ENCODE measurements around the gene TRAF1.

Gene TRAF1

DNA sequence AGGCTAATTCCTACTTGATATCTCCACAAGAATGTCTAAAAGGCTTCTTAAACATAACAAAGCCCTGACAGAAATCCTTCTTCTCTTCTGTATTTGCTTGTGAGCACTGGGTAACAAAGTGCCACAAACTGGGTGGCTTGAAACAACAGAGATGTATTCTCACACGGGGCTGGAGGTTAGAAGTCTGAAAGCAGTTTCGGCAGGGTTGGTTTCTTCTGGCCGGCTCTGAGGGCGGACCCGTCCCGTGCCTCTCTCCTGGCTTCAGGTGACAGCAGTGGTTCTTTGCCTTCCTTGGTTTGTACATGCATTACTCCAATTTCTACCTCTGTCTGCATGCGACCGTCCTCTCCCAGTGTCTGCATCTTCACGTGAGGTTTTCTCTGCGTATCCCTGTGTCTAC, 14.0 kb upstream of the TRAF1 start:
- no peak for DNase-seq

DNA sequence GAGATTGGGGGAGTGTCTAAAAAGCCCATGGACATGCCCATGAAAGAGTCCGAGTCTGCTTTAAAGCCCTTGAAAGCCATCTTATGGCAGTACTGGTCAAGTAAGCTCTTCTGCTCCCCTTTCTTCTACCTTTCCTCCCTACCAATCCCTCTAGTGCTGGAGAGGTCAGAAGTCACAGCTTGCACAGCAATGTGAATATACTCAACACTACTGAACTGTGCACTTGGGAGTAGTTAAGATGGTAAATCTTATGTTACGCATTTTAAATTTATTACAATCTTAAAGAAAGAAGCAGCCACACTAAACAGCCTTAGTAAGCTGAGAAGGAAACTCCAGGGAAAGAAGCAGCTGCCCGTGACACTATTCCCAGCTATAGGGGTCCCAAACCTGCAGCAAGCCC, 12.3 kb upstream of the TRAF1 start:
- no peak for DNase-seq

DNA sequence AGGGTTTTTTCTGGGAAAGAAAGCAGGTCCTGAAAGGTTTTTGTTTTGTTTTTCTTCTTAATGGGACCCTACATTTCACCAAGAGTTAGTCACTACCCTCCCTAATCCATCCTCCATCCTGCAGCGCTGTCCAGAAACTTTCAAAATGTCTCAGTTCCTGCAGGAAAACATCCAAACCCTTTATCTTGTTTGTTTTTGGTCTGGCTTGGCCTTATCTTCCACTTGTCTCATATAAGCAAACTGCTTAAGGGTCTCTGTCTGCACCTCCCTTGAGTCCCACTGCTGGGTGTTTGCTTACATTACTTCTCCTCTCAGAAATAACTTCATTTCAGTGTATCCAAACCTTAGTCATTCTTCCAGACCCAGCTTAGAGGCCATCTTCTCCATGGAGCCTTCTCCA, 11.0 kb upstream of the TRAF1 start:
- no peak for DNase-seq

DNA sequence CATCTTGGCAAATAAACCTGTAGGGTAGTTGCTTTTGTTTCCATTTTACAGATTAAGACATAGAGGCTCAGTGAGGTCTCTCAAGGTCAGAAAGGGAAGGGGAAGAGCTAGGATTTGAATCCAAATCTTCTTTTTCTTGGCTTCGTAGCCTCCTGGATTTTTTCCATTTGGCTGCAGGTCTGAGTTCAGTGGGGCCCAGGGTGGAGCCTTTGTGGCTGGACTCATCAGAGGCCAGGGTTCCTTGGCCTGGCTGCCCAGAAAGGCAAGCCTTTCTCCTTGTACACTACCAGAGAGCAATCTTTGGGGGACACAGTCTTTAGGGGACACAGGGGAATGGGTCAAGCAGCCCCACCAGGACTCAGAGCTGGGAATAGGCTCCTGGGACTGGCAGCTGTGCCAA, 10.5 kb upstream of the TRAF1 start:
- DNase-seq, result no peak

DNA sequence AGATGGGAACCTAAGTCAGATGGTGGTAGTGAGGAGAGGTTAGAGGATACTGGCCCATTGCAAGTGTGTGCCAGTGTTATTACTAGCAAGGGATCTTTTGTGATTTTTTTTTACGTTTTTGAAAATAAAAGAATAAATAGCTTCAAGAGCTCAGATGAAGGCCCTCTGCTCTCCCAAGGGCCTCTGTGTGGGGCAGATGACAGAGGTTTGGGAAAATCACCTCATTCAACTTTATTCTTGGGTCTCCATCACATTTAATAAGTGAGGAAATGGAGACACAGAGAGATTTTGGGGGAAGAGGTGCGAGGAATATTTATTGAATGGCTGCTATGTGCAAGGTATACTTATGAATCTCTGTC, 10.1 kb upstream of the TRAF1 start:
- no peak for DNase-seq

DNA sequence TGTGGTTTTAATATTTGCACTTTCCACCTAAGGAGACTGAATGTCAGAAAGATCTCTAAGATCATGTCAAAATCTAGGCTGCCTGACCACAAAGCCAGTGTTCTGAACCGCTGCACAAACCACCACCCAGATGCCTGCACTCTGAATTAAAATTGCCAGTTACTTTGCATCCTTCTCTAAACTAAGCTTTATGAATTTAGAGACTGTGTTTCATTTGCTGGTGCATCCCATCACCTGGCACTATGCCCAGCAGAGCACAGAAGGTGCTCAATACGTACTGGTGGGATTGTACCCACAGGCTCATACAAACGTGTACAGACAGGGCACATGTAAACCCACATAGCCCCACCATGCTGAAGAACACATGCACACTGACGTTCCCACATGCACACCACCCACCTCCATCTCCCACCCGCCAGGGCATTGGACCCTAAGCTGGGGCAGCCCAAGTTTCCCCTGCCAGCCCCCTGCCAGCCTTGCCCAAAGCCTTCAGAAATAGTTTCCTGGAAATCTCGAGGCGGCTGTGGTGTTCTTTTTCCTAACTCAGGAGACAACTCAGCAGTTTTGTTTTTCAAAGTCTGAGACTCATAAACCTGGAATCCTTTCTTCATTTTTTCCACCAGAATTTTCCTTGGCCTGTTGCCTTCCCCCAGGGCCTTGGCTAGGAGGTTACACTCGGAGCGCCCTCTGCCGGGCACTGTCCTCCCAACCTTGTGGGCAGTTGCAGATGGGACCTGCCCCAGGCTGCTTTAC, 9.6 kb upstream of the TRAF1 start:
- peak; percentile 73 for DNase-seq

DNA sequence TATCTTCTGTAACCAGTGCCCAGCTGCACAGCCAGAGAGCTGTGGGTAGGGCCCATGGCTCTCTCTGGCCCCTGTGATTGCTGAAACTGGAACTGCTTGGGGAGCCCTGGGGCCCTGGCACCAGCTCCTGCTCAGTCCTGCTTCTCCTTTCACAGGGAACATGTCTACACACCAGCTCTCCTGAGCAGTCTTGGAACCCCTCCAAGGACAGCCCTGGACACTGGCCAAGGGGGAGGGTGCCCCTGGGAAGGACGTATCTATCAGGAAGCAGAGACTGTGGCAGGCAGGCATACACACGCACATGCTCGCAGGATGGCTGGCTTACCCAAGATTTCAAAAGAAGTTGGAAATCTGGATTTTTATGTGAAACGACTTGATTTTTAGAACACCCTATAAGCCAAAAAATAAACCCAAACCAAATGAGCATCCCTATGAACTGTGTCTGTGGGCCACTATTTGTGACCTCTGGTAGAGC, 8.8 kb upstream of the TRAF1 start:
- DNase-seq, result peak; percentile 76

DNA sequence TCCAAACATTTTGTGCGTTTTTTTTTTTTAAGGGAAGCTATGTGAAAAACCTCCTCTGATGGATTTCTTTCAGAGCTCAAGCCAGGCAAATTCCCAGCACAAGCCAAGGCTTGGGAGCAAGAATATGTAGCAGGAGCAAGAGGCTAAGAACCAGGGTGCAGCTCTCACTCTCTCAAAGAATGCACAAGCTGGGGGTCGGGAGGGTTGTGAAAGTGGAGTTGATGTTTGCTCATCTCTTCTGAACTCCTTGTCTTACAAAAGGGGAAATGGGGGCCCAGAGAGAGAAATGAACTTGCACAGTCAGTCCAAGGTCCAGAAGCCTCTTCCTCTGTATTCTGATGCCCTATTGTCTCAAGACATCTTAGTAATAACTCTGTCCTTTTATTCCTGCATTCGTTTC, 7.7 kb upstream of the TRAF1 start:
- no peak for DNase-seq

DNA sequence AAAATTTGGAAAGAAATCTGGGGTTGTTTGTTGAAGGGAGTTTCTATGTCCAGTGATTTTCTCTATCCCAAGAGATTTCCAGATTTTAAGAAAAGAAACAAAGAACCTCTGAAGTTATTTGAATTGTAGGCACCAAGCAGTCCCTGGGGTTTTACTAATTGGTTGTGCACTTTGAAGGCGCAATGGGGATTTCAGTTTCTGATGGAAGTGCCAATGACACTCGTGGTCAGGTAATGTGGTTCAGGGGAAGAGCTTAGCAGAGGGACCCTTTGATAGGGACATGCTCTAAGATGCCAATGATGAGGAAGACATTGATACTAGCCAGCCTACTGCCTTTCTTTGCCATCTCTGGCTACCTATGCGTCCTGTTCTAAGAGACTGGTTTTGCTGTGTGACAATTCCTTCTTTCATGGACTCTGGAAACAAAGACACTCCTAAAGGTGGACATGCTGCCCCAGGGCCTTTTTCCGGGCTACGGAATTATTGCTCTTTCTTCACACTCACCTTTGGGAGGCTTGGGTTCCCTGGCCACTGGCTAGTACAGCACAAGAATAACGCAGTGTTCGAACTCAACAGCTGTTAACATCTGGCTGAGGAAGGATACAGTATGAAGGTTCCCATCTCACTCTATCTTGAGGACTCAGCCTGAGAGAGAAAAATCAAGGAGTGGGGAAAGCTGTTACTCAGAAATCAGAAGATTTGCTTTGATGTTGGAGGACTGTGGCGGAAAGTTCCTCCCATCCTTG, 6.9 kb upstream of the TRAF1 start:
- no peak for DNase-seq

DNA sequence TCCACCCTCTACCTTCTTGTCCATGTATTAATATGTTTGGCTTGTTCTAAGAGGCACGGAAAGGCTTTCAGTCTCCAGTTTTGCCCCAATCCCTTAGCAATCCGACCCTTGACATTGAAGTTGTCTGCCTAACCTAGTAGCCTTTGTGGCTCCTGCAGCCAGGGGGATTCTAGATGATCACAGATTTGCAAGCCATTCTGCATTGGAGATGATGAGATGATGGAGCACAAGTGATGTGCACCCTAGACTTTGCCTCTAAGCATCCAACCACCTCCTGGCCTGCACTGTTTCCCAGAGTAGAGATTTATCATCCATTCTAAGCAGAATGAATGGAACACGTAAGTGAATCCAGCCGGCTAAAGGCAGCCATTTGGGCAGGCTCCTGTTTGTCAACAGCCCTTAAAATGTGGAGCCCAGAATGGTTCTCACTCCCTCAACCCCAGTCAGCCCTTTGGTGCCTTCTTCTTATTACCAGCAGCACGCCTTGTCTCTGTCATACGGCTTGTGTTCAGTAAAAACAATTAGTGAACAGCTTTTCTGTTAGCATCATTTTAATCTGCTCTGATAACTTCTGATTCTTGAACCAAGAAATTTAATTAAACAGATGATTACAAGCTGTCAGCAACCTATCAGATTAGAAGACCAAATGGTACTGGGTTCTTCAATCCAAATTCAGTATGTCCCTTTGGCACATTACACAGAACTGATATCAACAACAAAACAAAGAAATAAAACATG, 5.7 kb upstream of the TRAF1 start:
- no peak for DNase-seq

DNA sequence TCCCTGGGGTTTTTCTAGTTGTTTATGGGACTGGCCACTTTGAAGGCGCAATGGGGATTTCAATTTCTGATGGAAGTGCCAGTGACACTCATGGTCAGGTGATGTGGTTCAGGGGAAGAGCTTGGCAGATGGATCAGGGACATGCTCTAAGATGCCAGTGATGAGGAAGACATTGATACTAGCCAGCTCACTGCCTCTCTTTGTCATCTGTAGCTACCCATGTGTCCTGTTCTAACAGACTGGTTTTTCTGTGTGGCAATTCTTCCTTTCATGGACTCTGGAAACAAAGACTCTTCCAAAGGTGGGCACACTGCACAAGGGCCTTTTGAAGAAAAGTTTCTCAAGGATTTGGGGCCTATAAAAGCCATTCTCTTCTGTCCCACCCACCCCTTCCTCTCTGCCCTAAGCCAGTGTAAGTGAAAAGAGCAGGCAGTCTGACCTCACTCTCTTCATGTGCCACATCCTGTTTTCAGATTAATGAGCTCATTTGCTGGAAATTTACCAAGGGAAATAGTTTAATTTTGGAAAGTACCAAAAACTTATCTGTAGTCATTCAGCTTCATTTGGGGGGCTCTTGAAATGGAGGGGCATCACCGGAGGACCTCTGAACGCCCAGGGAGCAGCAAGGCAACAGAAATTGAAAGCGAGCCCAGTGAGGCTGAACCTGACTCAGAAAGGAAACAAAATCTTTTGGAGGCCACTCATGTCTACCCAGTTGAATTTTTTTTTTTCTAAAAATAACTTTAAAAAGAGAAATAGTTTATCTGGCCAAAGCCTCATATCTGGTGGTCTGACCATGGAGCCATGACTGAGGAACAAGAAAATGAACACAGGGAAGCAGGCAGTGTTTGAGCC, 4.9 kb upstream of the TRAF1 start:
- DNase-seq, result no peak

DNA sequence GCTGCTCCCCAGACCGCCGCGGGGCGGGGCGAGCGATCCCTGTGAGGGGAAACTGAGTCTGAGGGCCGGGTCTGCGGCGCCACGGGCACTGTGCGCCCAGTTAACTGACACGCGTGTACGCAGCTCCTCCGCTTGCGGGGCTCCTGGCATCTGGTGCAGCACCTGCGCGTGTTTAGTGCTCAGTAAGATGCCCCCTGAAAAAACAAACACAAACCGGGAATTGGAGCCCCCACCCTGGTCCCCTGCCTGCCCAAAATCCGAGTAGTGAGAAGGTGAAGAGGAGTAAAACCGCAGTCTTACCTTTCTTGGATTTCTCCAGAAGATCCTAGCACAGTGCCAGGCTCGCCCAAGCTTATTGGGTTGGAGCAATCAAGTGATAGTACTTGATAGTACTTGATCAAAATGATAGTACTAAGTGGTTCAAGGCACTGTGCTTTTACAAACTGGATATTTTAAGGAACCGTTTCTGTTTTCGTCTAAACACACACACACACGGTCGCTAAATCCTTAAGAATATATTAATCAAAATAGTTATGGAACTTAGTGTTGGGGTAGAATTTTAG, 2.7 kb upstream of the TRAF1 start:
- no peak for DNase-seq

DNA sequence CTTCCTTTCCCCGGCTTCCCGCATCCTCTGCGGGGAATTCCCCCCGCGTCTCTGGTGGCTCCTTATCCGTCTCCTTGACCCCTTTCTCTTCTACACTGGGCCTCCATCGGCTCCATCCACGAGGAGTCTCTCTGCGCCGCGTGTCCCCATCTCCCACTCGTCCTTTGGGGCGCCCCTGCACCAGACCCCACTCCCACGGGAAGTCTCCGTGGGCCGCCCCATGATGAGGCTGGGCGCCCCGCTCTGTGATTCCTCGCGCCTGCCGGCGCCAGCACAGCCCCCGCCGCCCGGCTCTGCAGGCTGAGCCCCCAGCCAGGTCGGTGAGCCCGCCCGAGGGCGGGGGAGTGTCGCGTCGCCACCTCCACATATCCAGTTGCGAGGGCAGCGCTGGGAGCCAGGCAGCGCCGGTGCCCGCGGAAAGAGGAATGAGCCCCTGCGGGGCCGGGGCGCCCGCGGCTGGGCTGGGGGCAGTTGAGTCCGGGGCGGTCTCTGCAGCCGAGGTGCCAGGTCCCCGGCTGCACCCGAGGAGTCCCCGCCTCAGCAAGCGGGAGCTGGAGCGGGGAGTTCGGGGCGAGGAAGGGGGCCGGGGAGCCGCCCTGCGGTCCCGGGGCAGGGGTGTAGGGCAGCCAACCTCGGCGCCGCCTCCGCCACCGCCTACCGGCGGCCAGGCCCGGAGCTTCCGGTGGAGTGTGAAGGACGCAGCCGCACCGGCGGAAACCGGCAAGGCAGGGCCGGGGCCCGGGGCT, 2.1 kb upstream of the TRAF1 start:
- peak; percentile 42 for DNase-seq

DNA sequence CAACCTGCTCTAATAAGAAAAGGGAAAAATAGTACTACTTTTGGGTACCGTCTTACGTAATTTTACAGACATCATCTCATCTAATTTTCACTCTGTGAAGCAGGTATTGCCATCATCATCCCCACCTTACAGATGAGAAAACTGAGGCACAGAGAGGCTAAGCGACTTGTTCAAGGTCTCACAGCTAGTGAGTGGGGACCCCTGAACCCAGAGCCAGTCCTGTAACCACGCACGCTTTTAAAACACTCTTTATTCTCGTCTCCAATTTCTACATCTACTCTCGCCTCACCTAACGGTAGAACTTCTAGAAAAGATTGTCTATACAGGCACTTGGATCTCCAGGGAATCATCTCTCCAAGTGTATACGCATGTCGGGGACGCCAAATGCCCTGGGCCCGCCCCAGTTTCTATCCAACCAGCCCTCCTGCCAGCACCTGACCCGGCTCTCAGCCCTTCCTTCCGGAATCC, 1.5 kb upstream of the TRAF1 start:
- no peak for DNase-seq

DNA sequence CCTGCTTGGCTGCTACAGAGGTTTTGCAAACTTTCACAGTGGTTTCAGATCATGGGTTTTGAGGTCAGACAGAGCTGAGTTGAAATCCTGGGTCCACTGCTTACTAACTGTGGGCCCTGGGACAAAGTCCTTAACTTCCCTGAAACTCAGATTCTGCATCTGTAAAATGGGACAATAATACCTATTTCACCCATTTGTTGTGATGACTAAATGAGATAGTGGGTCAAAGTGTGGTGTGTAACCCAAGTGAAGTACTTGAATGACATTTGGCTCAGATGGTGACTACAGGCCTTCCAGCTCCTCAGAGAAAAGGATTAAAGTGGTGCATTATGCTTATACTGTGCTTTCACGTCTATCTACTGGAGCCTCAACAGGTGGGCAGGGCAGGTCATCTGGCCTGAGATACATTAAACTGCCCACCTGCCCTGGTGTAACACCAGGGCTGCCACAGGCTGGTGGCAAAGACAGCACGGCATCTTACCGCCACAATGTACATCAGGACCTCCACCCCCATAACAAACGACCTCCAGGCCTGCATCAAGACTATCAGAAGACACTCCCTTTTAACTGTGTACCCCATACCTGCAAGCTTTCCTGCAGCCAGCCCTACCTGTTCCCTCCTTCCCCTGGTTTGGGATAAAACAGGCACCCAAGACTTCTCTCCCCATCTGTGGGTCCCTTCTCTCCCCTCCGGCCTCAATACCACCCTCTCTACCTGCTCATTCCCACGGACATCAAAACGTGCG, 846 bp upstream of the TRAF1 start:
- DNase-seq, result no peak

DNA sequence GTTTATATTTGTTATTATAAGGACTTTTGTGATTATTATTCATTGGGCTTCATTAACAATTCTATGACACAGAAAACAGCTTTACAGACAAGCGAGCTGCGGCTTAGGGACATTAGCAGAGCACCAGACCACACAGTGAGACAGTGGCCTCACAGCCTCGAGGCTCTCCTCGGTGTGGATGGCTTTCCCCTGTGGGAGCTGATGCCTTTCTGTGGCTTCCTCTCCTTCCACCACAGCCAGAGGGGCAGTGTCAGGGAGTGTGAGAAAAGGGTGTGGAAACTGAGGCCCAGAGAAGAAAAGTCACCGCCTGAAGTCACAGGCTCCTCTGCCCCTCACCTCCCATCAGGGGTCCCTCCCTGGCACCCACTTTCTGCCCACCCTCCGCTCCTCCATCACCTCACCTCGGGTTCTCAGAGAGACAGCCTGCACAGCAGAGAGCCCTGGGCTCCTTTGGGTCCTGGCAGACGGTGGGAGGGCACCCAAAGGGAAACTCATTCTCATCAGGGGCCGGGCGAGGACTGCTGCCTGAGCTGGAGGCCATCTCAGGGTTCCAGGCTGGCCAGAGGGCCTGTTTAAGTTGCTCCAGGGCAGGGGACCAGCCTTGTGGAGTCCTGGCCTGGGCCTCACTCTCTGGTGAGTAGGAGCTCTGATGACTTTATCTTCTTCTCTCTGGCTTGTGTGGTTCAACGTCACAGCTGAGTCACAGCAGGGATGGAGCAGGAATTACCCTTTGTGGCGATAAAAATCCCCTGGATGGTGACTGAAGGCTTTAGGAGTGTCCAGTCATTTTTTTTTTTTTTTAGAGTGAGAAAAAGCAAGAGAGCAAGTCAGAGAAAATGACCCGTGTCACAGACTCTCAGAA, 830 bp downstream of the TRAF1 start:
- DNase-seq, result no peak

DNA sequence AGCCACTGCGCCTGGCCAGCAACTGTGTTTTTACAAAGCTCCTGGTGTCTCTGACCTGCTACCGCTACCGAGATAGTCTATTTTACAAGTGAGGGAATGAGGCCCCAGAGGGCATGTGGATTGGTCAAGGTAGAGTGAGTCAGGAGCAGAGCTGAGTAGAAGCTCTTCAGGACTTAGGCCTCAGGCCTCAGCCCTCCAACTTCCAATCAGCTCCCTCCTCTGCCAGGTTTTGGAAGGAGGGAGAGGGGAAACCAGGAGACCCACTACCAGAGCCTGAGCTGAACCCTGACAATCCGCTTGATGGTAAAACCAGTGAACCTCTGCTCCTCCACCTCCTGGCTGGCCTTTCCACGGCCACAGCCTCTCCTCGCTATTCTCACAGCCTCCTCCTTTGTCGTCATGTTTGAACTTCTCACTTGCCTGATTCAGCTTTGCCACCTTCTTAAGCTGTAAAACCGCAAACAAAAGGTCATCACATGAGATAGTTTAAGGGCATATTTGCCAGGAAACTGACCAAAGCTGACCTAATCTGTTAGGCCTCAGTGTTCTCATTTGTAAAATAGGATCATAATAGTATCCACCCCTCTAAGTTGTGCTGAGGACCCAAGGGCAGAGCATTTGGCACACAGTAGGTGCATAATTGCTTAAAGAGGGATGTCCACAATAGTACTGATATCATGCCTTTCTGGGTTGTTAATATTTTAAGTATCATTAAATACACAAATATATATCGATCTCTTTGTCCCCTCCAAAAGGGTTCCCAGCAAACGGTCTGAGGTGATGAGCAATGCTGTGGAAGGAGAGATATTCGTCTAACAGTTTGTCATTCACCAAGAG, 1.7 kb downstream of the TRAF1 start:
- DNase-seq, result no peak

DNA sequence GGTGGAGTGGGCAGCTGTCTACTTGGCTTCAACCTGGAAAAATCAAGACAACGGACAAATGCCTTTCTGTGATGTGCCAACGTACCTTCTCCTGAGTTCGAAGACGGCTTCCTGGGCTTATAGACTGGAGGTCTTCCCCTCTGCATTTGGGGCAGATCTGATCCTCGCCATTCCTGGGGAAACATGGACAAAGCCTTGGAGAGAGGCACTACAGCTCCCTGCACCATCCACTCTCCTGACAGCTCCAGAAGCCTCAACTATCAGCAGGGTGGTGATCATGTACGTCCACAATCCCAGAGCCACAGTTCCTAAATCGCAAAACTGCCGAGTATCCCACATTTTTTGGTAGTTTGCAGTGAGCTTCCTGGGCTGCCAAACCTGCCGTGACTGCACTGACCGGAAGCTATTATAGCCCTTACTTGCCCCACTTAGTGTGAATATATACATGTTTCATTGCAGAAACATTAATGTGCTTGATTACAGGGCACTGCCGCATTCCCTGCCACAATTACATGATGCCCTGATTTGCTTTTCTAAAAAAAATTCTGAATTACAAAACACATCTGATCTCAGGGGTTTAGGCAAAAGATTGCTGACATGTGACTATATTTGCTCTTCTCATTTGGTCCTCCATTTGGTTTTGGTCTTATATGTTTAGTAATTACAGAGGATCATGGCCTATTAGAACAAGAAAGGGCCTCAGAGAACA, 2.8 kb downstream of the TRAF1 start:
- DNase-seq, result no peak

Data from NCI-H2171 (cell line).